ENCODE results near the gene MEA1.

MEA1 gene

DNA sequence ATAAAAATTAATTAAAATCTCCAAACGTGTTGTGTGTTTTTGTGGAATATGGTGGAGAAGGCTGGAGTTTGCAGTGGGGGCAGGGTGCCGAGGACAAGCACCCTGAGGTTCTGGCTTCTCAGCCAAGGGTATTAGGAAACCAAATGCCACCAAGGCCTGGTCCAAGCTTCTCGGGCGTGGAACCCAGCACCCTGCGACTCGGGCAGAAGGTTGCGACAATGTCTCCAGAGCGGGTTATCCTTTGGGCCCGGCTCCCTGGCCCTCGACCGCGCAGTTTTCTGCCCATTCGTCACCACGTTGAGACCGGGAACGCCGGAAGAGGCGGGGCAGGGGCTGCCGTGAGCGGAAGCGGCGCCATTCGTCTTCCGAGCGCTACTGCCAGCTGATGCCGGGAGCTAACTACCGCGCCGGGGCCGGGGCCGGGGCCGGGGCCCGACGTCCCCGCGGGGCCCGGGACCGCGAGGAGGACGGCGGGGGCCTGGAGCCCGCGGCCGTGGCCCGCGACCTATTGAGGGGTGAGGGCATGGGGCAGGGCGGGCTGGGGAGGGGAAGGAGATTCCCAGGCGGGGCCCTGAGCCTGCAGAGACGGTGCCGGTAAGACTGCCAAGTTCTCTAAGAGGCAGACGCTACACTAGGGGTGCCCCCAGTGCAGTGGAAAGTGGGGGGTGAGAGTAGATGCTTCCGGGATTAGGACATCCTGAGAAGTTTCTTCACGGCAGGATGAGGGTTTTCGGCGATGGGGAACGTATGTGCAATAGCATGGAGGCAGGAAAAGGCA is 7.7 kb upstream of the MEA1 start, which contains the start of gene RRP36:
RRP36 (plus strand) TSS at position 354 of the 778 bp plus-strand sequence; CDS start at position 386, 32 bp downstream.
- Histone ChIP-seq H3K27me3 (no peaks in the 10 kb centered on the region), H3K4me1 (peaks cover 3% of the 10 kb centered on the region; the same call in 1 of the 2 replicates), H3K36me3 (peaks cover 26% of the 10 kb centered on the region), H3K4me3 (ENCODE audit: low read depth, low read length) (peak within 1 kb of the TSS; percentile 99), H3K9me3 (no peaks in the 10 kb centered on the region)
- TF ChIP-seq, protein P1, sequence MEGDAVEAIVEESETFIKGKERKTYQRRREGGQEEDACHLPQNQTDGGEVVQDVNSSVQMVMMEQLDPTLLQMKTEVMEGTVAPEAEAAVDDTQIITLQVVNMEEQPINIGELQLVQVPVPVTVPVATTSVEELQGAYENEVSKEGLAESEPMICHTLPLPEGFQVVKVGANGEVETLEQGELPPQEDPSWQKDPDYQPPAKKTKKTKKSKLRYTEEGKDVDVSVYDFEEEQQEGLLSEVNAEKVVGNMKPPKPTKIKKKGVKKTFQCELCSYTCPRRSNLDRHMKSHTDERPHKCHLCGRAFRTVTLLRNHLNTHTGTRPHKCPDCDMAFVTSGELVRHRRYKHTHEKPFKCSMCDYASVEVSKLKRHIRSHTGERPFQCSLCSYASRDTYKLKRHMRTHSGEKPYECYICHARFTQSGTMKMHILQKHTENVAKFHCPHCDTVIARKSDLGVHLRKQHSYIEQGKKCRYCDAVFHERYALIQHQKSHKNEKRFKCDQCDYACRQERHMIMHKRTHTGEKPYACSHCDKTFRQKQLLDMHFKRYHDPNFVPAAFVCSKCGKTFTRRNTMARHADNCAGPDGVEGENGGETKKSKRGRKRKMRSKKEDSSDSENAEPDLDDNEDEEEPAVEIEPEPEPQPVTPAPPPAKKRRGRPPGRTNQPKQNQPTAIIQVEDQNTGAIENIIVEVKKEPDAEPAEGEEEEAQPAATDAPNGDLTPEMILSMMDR (IDR thresholded peaks at IDR 0.05; ENCODE audit: low read depth, low read length): no peak
- peak; percentile 87 for DNase-seq

DNA sequence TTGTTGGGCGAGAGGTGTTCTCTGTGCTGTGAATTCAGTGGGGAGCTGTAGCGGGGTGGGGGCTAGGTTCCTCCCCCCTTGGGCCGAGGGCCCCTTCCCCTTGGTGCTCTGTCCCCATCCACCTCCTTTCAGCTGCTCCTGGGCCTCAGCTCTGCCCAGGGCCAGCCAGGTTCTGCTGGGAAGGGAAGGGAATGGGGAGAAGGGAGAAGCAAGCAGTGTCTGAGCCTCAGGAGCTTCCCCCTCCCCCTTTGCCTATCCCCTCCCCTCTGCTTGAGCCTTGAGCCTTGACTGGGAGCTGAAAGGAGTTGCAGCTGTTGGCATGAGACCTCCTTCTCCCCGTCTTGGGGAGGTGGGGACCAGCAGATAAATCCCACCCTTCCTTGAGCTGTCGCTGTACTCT is 7.1 kb upstream of the MEA1 start:
- Histone ChIP-seq H3K9me3 (no peaks in the 10 kb centered on the region), H3K4me3 (ENCODE audit: low read depth, low read length) (peak overlapping the region; percentile 99), H3K36me3 (peaks cover 19% of the 10 kb centered on the region), H3K27me3 (no peaks in the 10 kb centered on the region), H3K4me1 (peaks cover 3% of the 10 kb centered on the region; the same call in 1 of the 2 replicates)
- TF ChIP-seq, protein P1 (IDR thresholded peaks at IDR 0.05; ENCODE audit: low read depth, low read length): no peak
- no peak for DNase-seq

DNA sequence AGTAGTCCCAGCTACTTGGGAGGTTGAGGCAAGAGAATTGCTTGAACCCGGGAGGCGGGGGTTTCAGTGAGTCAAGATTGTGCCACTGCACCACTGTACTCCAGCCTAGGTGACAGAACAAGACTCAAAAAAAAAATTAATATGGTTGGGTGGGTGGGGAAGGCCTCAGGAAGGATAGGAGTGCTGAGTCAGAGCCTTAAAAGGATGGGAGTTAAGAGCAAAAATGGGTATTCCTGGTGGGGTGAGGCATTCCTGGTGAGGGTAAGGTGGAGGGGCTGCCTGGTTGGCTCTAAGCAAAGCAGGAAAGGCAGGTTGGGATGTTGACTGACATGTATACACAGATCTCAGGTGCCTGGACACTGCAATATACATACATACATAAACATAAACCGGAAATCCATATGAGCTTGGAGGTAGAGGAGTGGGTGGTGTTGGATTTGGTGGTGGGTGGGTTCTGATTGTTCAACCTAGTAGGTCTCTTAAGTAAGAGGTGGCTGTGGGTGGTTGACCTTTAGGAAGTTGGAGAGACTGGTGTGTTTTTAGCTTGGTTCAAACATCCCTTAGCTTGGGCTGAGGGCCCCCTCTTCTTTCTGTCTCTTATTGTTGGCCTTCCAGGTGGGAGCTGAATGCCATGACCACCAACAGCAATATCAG is 6.4 kb upstream of the MEA1 start:
- DNase-seq: no peak
- TF ChIP-seq, protein P1 (IDR thresholded peaks at IDR 0.05; ENCODE audit: low read depth, low read length): no peak
- peaks cover 3% of the 10 kb centered on the region; the same call in 1 of the 2 replicates for H3K4me1 ChIP-seq
- H3K27me3 ChIP-seq: no peaks in the 10 kb centered on the region
- no peak overlapping the region for H3K4me3 ChIP-seq (ENCODE audit: low read depth, low read length)
- no peaks in the 10 kb centered on the region for H3K9me3 ChIP-seq
- peaks cover 16% of the 10 kb centered on the region for H3K36me3 ChIP-seq

DNA sequence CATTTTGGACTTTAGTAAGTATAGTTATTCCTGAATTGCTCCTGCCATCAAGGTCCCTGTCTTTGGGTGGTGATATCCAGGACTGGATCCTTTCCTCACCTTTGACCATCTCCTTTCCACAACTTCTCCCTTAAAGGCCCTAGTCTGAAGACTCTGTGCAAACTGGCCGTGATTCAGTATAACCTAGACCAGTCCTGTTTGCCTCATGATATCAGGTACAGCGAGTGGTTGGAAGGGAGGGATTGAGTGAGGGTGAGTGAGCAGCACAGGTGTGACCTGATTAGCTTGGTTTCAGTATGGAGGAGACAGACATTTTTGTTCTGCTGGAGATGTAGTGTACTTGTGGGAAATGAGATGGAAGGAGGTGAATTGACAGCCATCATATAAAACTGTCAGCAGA is 5.4 kb upstream of the MEA1 start:
- no peak for DNase-seq

DNA sequence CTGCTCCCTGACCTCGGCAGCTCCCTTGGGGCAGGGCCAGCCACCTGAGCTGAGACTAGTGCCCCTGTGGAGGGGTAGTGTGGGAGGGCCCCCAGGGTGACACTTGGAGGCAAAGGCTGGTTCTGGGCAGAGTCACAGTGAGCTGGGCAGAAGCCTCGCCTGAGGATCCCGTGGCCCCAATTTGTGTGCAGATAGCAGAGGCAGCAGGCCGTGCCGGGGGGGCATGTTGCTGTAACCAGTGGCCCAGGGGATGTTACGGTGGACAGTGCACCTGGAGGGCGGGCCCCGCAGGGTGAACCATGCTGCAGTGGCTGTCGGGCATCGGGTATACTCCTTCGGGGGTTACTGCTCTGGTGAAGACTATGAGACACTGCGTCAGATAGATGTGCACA is 3.2 kb upstream of the MEA1 start:
- Histone ChIP-seq H3K4me1 (peaks cover 3% of the 10 kb centered on the region; the same call in 1 of the 2 replicates), H3K4me3 (ENCODE audit: low read depth, low read length) (no peak overlapping the region), H3K36me3 (peaks cover 6% of the 10 kb centered on the region; the same call in 1 of the 2 replicates), H3K27me3 (no peaks in the 10 kb centered on the region), H3K9me3 (no peaks in the 10 kb centered on the region)
- DNase-seq: no peak
- TF ChIP-seq, protein P1 (IDR thresholded peaks at IDR 0.05; ENCODE audit: low read depth, low read length): no peak

More for the DNA sequence above, 5.4 kb upstream of the MEA1 start:
- Histone ChIP-seq H3K9me3 (no peaks in the 10 kb centered on the region), H3K27me3 (no peaks in the 10 kb centered on the region), H3K4me1 (peaks cover 3% of the 10 kb centered on the region; the same call in 1 of the 2 replicates), H3K4me3 (ENCODE audit: low read depth, low read length) (no peak overlapping the region), H3K36me3 (peaks cover 6% of the 10 kb centered on the region; the same call in 1 of the 2 replicates)
- TF ChIP-seq, protein P1 (IDR thresholded peaks at IDR 0.05; ENCODE audit: low read depth, low read length): no peak

Measured in BE2C (cell line).